NCI-H2171 treated with DMSO at 0.1 percent for 48 hours (cell line): ENCODE measurements around the gene FDX1.

ENCODE experiments used
- DNase-seq: peaks from one replicate; lab custom pipeline; 2025; lab: John Stamatoyannopoulos, UW

Gene FDX1

DNA sequence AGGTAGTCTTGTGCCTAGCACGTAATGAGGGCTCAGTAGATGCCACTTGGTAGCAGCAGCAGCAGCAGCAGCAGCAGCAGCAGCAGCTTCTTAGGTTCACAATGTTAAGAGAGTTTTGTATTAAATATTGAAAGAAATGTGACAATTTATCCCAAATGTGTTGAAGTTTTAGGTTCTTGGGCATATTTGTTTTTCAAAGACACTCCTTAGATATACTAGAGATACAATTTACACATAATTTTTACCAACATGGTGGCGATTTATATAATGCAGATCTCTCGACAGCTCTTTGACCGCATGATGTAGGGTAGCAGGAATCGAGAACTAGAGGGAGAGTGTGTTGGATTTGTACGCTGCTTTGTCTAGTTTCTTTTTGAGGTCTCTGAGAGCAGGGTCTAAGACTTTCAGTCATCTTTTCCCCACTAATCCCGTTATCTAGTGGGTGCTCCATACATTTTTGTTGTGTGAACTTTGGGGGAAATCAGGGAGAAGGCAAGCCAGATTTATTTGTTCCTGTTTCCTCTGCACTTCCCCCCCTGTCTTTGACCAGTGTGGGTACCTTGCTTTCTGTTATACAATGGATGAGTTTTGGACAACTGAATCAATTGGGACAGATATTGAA is 1.4 kb downstream of the FDX1 start:
- DNase-seq = no peak

DNA sequence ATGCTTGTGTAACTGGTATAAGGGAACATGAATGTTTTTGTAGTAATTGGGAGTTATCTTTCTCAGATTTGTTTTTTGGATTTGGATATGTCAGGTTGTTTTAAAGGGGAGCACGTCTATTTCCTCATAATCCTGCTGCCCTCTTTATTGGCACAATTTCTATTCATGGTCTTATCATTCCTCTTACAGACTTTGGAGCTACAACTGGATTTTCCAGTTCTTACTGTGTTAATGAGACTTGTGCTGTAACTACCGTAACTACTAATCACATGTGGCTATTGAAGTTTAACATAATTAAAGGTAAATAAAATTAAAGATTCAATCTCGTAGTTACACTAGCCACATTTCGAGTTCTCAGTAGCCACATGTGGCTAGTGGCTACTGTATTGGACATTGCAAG is 1.9 kb downstream of the FDX1 start:
- no peak for DNase-seq

DNA sequence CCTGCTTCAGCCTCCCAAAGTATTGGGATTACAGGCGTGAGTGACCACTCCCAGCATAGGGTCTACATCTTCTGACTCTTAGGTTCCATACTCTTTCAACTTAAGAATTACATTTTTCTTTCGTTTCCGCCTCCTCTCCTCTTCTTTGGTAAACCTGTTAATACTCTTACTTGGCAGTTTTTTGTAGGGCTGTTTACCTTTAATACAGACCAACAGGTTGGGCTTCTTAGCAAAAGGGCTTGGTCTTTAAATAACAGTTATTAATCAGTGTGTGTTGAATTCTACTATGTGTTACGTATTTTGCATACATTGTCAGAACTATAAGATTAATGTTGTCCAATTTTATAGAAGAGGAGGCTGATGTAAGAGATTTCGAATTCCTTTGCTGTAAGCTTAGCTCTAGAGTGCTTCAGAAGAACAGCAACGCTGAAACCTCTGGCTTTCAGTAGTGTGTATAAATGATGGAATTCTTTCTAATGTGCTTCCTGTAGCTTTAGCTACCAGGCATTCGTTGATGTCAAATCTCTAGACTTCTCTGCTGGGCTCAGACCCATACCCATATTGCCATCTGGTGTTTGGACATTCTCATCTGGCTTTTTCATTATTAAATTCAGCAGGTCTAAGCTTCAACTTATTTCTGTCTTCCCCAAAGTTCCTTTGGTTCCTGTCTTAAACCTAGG is 3.1 kb downstream of the FDX1 start:
- no peak for DNase-seq

DNA sequence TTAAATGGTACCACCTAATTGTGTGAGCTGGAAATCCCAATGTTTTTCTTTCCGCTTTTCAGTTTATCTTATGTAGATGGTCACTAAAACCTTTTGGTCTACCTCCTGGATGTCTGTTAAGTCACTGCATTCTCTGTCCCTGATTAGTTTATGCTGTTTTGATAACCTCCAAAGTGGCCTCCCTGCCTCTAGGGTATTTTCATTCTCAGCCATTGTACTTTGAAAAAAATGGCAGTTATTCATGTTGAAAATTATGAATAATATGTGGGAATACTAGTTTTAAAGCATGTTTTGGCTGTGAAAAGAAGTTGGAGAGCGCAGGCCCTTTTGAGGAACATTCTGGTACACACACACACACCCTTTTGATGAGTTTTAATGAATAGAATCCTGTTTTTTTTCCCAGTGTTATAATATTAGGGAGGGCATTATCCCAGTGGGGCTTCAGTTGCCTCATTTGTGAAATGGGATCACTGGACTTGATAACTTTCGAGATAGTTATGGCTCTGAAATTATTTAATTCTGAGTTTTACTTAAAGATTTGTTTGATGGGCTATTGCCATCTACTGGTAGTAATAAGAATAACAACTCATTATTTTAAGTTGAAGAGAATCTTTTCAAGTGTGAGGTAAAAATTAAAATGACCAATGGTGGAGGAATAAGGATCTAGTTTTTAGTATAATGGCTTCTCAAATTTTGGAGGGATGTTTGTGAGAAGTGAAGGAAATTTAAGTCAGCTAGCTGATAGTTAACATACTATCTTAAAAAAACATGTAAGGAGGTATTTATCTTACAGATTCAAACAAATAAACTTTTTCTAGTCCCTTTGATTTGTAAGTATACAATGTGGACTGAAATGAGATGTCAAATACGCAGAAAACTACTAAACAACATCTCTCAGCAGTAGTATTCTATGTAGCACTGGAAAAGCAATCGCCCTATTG is 3.9 kb downstream of the FDX1 start:
- peak; percentile 55 for DNase-seq

DNA sequence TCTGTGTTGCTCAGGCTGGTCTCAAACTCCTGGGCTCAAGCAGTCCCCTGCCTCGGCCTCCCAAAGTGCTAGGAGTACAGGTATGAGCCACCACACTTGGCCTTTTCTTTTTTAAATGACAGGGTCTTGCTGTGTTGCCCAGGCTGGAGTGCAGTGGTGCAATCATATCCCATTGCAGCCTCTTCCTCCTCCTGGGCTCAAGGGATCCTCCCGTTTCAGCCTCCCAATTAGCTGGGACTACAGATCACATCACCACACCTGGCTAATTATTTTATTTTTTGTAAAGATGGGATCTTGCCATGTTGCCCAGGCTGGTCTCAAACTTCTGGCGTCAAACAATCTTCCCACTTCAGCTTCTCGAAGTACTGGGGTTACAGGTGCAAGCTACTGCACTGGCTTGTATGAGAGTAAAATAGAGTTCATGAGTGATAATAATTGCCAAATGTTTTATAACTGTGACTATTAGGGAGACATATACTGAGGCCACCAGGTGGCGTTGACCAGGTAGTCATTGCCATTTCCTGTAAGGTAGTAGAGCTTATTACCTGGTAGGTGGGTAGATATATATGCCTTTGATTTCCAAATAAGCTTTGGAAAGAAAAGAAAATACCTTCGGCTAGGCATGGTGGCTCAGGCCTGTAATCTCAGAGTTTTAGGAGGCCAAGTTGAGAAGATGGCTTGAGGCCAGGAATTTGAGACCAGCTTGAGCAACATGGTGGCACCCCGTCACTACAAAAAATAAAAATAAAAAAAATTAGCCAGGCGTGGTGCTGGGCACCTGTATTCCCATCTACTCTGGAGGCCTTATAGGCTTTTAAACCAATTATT is 5.4 kb downstream of the FDX1 start:
- DNase-seq = peak; percentile 12

DNA sequence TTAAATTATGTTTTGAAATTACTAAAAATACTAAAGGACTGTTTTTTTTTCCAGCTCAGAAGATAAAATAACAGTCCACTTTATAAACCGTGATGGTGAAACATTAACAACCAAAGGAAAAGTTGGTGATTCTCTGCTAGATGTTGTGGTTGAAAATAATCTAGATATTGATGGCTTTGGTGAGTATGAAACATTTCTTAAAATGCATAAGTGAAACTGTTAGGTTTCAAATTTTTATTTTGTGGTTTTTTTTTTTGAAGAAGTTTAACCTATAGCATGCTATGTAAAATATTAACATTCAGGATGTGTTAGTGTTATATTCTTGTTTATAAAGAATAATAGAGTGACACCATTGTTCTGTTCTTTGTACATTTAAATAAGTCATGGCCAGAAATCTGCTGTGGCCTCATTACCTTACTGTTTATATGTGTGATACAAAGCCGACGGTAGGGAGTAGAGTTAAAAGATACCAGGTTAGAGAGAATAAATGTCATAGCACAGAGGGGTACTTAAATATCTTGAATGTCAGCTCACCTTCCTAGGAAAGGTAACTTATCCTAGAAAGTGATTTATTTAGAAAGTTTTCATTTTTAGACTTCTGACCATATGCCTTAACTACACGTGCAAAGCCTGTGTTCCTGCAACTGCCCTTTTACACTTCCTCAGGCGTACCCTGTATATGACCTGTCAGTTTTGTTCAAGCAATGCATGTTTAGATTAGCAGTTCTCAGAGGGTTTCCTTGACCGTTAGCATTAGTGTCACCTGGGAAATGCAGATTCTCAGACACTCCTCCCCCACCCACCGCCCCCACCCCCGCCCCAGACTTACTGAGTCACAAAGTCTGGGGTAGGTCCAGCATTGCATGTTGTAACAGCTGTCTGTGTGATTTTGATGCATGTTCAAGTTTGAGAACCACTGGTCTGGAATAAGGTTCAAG is 6.3 kb downstream of the FDX1 start:
- no peak for DNase-seq

DNA sequence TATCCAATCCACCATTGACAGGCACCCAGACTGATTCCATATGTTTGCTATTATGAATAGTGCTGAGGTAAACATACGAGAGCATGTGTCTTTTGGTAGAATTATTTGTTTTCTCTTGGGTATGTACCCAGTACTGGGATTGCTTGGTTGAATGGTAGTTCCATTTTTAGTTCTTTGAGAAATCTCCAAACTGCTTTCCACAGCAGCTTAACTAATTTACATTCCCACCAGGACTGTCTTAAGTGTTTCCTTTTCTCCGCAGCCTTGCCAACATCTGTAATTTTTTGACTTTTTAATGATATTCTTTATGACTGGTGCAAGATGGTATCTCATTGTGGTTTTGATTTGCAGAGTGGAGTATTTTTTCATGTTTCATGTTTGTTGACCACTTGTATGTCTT is 8.3 kb downstream of the FDX1 start:
- DNase-seq = no peak

- DNase-seq = no peak
Observed at GRCh38 chr11:110445437-110445836, 15.7 kb downstream of the FDX1 start.

DNA sequence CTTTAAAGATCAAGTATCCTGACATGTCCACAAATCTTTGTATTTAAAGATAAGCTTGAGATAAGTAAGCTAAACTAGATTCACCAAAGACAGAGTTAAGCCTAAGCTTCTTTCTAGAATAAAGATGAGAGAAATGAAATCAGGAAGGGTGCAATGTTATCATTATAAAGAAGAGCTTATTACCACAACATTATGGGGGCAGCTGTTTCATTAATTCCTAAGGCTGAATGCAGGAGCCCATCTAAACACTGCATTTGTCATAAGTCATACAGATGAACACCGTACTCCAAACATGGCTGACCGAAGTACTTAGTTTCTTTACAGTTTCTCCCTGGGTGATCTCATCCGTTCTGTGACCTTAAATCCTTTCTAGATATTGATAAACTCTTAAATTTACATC is 16.3 kb downstream of the FDX1 start:
- no peak for DNase-seq

DNA sequence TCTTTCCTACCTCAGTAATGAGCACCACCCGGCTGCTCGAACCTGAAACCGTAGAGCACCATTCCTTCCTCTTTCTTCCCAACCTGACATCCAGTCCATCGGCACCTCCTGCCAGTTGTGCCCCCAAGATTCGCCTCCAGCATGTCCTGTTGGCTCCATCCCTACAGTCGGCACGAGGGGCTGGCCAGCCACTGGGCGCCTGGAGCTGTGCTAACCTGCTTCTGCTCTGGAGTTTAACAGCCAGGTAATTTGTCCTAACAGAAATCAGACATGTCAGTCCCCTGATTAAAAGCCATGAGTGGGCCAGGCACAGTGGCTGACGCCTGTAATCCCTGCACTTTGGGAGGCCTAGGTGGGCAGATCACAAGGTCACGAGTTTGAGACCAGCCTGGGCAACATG is 16.8 kb downstream of the FDX1 start:
- no peak for DNase-seq

DNA sequence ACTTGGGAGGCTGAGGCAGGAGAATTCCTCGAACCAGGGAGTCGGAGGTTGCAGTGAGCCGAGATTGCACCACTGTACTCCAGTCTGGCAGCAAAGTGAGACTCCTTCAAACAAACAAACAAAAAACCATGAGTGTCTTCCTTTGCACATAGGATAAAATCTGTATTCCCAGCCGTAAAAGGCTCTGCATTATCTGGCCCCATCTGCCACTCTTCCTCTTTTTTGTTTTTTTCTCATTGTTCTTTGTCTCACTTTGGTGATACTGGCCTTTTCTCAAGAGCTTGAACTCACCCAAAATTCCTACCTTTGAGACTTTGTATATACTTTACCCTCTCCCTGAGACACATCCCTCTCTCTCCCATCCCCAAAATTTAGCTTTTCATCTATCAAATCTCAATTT is 17.6 kb downstream of the FDX1 start:
- peak; percentile 57 for DNase-seq

- peak; percentile 69 for DNase-seq
Observed at GRCh38 chr11:110447897-110448745, 18.4 kb downstream of the FDX1 start.

- no peak for DNase-seq
Observed at GRCh38 chr11:110450246-110450645, 20.5 kb downstream of the FDX1 start.

- no peak for DNase-seq
Observed at GRCh38 chr11:110452720-110453119, 23.0 kb downstream of the FDX1 start.

DNA sequence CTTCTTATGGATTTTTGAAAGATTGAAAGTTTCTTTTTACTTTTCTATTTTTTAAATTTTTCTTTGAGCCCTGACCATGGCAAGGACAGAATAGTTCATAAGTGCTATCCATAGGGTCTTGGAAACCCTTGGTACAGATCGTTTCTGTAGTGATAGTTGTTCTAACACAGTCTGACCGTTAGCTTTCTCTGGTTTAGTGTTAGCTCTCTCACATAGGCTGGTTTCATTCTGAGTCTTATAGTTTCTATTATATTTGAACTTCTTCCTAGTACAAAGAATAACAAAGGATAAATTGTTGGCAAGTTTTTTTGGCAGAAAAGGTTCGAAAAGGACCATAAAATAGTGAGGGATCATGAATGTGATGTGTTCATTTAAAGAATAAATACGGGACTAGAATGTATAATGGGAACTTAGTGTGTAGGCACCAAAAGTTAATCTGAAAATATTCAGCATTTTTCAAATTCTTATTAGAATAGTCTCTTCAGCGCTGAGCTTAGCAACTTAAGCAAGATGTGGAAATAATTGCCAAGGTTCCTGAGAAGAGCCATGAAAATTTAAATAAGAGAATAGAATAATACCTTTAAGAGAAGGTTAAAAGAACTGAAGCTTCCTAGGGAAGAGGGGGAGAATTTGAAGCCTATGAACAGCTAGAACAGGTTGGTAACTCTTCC is 24.1 kb downstream of the FDX1 start:
- DNase-seq = no peak

GRCh38 chr11:110454609-110455008 is 24.9 kb downstream of the FDX1 start:
- DNase-seq = no peak

DNA sequence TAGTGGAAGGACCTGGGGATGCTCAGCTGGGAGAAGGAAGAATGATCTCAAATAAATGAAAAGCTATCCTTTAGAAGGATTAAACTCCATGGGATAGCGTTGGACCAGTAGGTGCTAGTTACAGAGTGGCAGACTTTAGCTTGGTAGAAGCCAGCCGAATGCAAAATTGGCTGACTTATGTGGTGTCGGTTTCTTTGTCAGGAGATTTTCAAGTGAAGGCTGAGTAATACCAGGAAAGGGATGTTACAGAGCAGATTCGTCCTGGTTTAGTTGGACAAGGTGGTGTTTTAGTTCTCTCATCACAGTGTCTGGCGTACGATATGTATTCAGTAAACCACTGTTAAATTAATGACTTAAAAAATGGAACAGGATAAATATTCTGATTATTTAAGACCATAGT is 26.0 kb downstream of the FDX1 start:
- DNase-seq = no peak

DNA sequence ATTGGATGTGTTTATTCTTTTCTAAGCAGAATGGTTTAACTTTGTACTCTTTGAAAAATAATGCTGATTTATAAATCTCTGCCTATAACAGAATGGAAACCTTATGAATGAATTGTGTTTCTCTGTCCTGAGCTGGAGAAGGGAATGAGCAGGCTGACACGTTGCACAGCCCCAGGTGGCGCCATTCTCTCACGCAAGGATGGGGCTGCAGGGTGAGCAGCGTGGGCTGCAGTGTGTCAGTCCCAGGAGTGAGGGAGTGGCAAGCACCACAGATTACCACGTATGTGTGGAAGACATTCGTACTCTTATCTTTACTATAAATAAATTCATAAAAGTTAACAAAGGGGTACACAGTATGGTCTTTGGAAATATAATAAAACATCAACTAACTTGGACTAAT is 33.4 kb downstream of the FDX1 start:
- DNase-seq = peak; percentile 58

GRCh38 chr11:110465231-110465630 is 35.5 kb downstream of the FDX1 start:
- DNase-seq = no peak
